NCI-H2107 (cell line): ENCODE measurements around the gene KPNB1.

Experiments used
- DNase-seq: peaks from one replicate; lab custom pipeline; 2025; lab: John Stamatoyannopoulos, UW

KPNB1 gene

GRCh38 chr17:47728214-47728877 lies 78.6 kb downstream of the KPNB1 start:
- no peak for DNase-seq

- DNase-seq: no peak
These were observed 79.8 kb downstream of the KPNB1 start for GRCh38 chr17:47729476-47729875.

- no peak for DNase-seq
These were observed 81.0 kb downstream of the KPNB1 start for GRCh38 chr17:47730681-47731080.

- no peak for DNase-seq
These were observed 81.7 kb downstream of the KPNB1 start for GRCh38 chr17:47731396-47731795.

GRCh38 chr17:47732399-47733046 lies 82.8 kb downstream of the KPNB1 start:
- DNase-seq: no peak

- peak; percentile 18 for DNase-seq
These were observed 83.4 kb downstream of the KPNB1 start, which contains the start of gene TBX21 for GRCh38 chr17:47733047-47733673. TSS of gene TBX21 (plus strand) at chr17:47733236. CDS start at chr17:47733455, 219 bp downstream.

- no peak for DNase-seq
These were observed 84.1 kb downstream of the KPNB1 start for GRCh38 chr17:47733674-47734410.

GRCh38 chr17:47735139-47735464 lies 85.4 kb downstream of the KPNB1 start:
- no peak for DNase-seq
